BE2C (cell line): Measurements from ENCODE around the gene ARID5B.

Source experiments
- DNase-seq: peaks from one replicate; pipeline ENCODE4 v3.0.0-alpha.2; 2020
- H3K27me3 ChIP-seq: fragments of 250-450 bp; sonication (Bioruptor Pico); 2 replicates; pipeline ENCODE4 v1.5.1; 2020; ENCODE audit warnings: mild to moderate bottlenecking
- H3K36me3 ChIP-seq: fragments of 250-450 bp; sonication (Bioruptor Pico); 2 replicates; pipeline ENCODE4 v1.5.1; 2020; ENCODE audit warnings: mild to moderate bottlenecking
- H3K4me1 ChIP-seq: fragments of 250-450 bp; sonication (Bioruptor Pico); 2 replicates; pipeline ENCODE4 v1.5.1; 2020
- H3K4me3 ChIP-seq: 2 replicates; pipeline ENCODE4 v1.5.1; 2011; ENCODE audit warnings: low read depth, low read length
- H3K9me3 ChIP-seq: fragments of 250-450 bp; sonication (Bioruptor Pico); 2 replicates; pipeline ENCODE4 v1.5.1; 2020
- CTCF ChIP-seq: IDR thresholded peaks from 2 replicates; pipeline ENCODE4 v1.5.1; 2012; ENCODE audit warnings: mild to moderate bottlenecking, low read depth, low read length

ARID5B gene

GRCh38 chr10:62048470-62048869 lies 147.0 kb downstream of the ARID5B start:
- Histone ChIP-seq H3K4me3 (no peak overlapping the region), H3K27me3 (no peaks in the 10 kb centered on the region), H3K9me3 (no peaks in the 10 kb centered on the region), H3K36me3 (peaks cover 10% of the 10 kb centered on the region), H3K4me1 (peaks cover 32% of the 10 kb centered on the region)
- DNase-seq = no peak
- TF ChIP-seq CTCF = no peak

GRCh38 chr10:62048919-62049623 lies 147.6 kb downstream of the ARID5B start:
- Histone ChIP-seq H3K4me1 (peaks cover 30% of the 10 kb centered on the region), H3K9me3 (no peaks in the 10 kb centered on the region), H3K27me3 (no peaks in the 10 kb centered on the region), H3K4me3 (peak overlapping the region; percentile 47), H3K36me3 (peaks cover 10% of the 10 kb centered on the region)
- peak; percentile 83 for DNase-seq
- TF ChIP-seq CTCF = no peak

GRCh38 chr10:62049624-62050345 lies 148.3 kb downstream of the ARID5B start:
- Histone ChIP-seq H3K27me3 (no peaks in the 10 kb centered on the region), H3K36me3 (peaks cover 10% of the 10 kb centered on the region), H3K9me3 (no peaks in the 10 kb centered on the region), H3K4me1 (peaks cover 30% of the 10 kb centered on the region), H3K4me3 (peak overlapping the region; percentile 47)
- no peak for DNase-seq
- no peak for TF ChIP-seq CTCF

GRCh38 chr10:62050346-62050892 lies 148.9 kb downstream of the ARID5B start:
- no peaks in the 10 kb centered on the region for H3K27me3 ChIP-seq
- H3K4me3 ChIP-seq = no peak overlapping the region
- DNase-seq = no peak
- H3K9me3 ChIP-seq = no peaks in the 10 kb centered on the region
- H3K4me1 ChIP-seq = peaks cover 30% of the 10 kb centered on the region
- H3K36me3 ChIP-seq = peaks cover 10% of the 10 kb centered on the region
- no peak for TF ChIP-seq CTCF

- Histone ChIP-seq H3K27me3 (no peaks in the 10 kb centered on the region), H3K9me3 (no peaks in the 10 kb centered on the region), H3K36me3 (peaks cover 10% of the 10 kb centered on the region), H3K4me3 (no peak overlapping the region), H3K4me1 (peaks cover 27% of the 10 kb centered on the region)
- no peak for TF ChIP-seq CTCF
- DNase-seq = no peak
Measured at GRCh38 chr10:62050893-62051433, 149.5 kb downstream of the ARID5B start.

- Histone ChIP-seq H3K27me3 (no peaks in the 10 kb centered on the region), H3K4me3 (no peak overlapping the region), H3K4me1 (peaks cover 22% of the 10 kb centered on the region), H3K9me3 (no peaks in the 10 kb centered on the region), H3K36me3 (peaks cover 10% of the 10 kb centered on the region)
- TF ChIP-seq CTCF = no peak
- DNase-seq = no peak
Measured at GRCh38 chr10:62052276-62052675, 150.8 kb downstream of the ARID5B start.
